Fibroblast of lung (primary cell): ENCODE data around the gene SIX5. TPM values are rescaled to one million over a fixed set of nuclear protein-coding genes. Genes with fewer than 3 reads are reported as not detected.

ENCODE experiments used
- DNase-seq, 2 donors: peaks; one replicate each; pipeline versions ENCODE4 v3.0.0 to v3.0.0-alpha.2; 2010; ENCODE audit warnings: low read depth in 2 of 2
- H2AFZ ChIP-seq: 2 replicates; pipeline ENCODE4 v1.5.1; 2012; ENCODE audit warnings: low read length, control low read depth, inconsistent platforms
- H3K27ac ChIP-seq: 2 replicates; pipeline ENCODE4 v1.5.1; 2011; ENCODE audit warnings: low read length, control low read depth; ENCODE audit not compliant: insufficient read depth
- H3K27me3 ChIP-seq: 2 replicates; pipeline ENCODE4 v1.5.1; 2011; ENCODE audit warnings: mild to moderate bottlenecking, low read length; ENCODE audit not compliant: control insufficient read depth, insufficient read depth
- H3K36me3 ChIP-seq: 2 replicates; pipeline ENCODE4 v1.5.1; 2011; ENCODE audit warnings: low read length; ENCODE audit not compliant: control insufficient read depth, insufficient read depth
- H3K4me1 ChIP-seq: 2 replicates; pipeline ENCODE4 v1.5.1; 2011; ENCODE audit warnings: low read length; ENCODE audit not compliant: control insufficient read depth, insufficient read depth; ENCODE audit errors: extremely low read depth
- H3K4me2 ChIP-seq: 2 replicates; pipeline ENCODE4 v1.5.1; 2011; ENCODE audit warnings: low read length, control low read depth; ENCODE audit not compliant: insufficient read depth; ENCODE audit errors: extremely low read depth
- H3K4me3 ChIP-seq, 4 experiments: fragments of 200-600 bp in 1 of 4; sonication (generic) in 1 of 4; replicated peaks in 1 of 4; 2 replicates each; pipeline ENCODE4 v1.5.1; 2011 to 2016; ENCODE audit warnings: low read length in 4 of 4, low read depth in 3 of 4, mild to moderate bottlenecking in 3 of 4, control low read depth in 2 of 4, inconsistent platforms in 1 of 4, mixed read lengths in 1 of 4; ENCODE audit not compliant: insufficient read depth in 1 of 4; ENCODE audit errors: control extremely low read depth in 1 of 4
- H3K79me2 ChIP-seq: 2 replicates; pipeline ENCODE4 v1.5.1; 2012; ENCODE audit warnings: mild to moderate bottlenecking, low read length, inconsistent platforms; ENCODE audit not compliant: control insufficient read depth, insufficient read depth
- H3K9ac ChIP-seq: 2 replicates; pipeline ENCODE4 v1.5.1; 2011; ENCODE audit warnings: mild to moderate bottlenecking, low read length, control low read depth; ENCODE audit not compliant: insufficient read depth
- H3K9me3 ChIP-seq: 2 replicates; pipeline ENCODE4 v1.5.1; 2012; ENCODE audit warnings: low read depth, low read length; ENCODE audit not compliant: control insufficient read depth, insufficient read depth
- H4K20me1 ChIP-seq: 2 replicates; pipeline ENCODE4 v1.5.1; 2011; ENCODE audit warnings: low read length; ENCODE audit not compliant: control insufficient read depth, insufficient read depth; ENCODE audit errors: extremely low read depth
- EZH2 ChIP-seq: IDR thresholded peaks from 2 replicates; pipeline ENCODE4 v1.5.1; 2012; ENCODE audit warnings: low read length, control low read depth, mild to moderate bottlenecking; ENCODE audit errors: missing control alignments
- polyA plus RNA-seq, 2 donors: library from polyadenylated mRNA; depleted of rRNA in 1 of 2; stranded (reverse) in 1 of 2; unstranded in 1 of 2; fragments of >200 nt; gene quantifications; 2 replicates each; pipeline ENCODE4 v1.2.1, GENCODE V29; 2011 to 2012; ENCODE audit warnings: missing spikeins in 1 of 2
- total RNA-seq: library from RNA; depleted of rRNA; stranded (reverse); fragments of >200 nt; gene quantifications from 2 replicates; pipeline ENCODE4 v1.2.1, GENCODE V29; 2014
- TF ChIP-seq, protein P1 (sequence below), 2 donors: IDR thresholded peaks in 1 of 2; conservative IDR thresholded peaks in 1 of 2; 1 replicate in 1 of 2; 2 replicates in 1 of 2; pipeline ENCODE4 v1.5.1; 2011 to 2012; ENCODE audit warnings: low read length in 2 of 2, control low read depth in 1 of 2, inconsistent platforms in 1 of 2, low read depth in 1 of 2, mild to moderate bottlenecking in 1 of 2

Gene SIX5
- total and polyA plus RNA-seq, 2 donors (not counting 1 experiment from before 2014, with no cell fraction given), result 3.4 to 10.7 TPM

DNA sequence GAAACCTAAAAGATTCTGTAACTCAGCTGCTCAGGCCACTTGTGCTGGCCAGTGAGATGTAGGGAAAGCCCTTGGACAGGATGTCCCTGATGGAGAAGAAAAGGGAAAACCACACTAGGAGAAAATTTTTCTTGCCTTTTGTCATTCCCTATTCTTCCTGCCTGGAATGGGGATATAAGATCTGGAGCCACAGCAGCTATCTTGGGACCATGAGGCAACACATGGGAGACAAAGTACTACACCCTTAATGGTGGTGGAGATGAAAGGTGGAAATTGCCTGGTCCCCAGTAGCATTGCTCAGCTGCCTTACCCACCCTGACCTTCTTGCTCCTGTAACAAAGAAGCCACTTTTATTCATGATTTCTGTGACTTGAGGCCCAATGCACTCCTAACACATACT, 36.7 kb upstream of the SIX5 start:
- Histone ChIP-seq H2AFZ (no peak overlapping the region), H3K4me1 (peaks cover 12% of the 10 kb centered on the region), H3K9me3 (no peaks in the 10 kb centered on the region), H3K36me3 (no peaks in the 10 kb centered on the region), H3K4me2 (no peak overlapping the region), H4K20me1 (no peaks in the 10 kb centered on the region), H3K4me3 (no peak overlapping the region), H3K27me3 (no peaks in the 10 kb centered on the region), H3K9ac (no peak overlapping the region), H3K27ac (no peak overlapping the region), H3K79me2 (no peaks in the 10 kb centered on the region)
- DNase-seq, result no peak
- no peak for TF ChIP-seq EZH2
- TF ChIP-seq, protein P1, sequence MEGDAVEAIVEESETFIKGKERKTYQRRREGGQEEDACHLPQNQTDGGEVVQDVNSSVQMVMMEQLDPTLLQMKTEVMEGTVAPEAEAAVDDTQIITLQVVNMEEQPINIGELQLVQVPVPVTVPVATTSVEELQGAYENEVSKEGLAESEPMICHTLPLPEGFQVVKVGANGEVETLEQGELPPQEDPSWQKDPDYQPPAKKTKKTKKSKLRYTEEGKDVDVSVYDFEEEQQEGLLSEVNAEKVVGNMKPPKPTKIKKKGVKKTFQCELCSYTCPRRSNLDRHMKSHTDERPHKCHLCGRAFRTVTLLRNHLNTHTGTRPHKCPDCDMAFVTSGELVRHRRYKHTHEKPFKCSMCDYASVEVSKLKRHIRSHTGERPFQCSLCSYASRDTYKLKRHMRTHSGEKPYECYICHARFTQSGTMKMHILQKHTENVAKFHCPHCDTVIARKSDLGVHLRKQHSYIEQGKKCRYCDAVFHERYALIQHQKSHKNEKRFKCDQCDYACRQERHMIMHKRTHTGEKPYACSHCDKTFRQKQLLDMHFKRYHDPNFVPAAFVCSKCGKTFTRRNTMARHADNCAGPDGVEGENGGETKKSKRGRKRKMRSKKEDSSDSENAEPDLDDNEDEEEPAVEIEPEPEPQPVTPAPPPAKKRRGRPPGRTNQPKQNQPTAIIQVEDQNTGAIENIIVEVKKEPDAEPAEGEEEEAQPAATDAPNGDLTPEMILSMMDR (conservative IDR thresholded peaks at IDR 0.05 in 1 of 2, IDR thresholded peaks at IDR 0.05 in 1 of 2; ENCODE audit: low read depth in 1 of 2, low read length in 2 of 2), result no peak

DNA sequence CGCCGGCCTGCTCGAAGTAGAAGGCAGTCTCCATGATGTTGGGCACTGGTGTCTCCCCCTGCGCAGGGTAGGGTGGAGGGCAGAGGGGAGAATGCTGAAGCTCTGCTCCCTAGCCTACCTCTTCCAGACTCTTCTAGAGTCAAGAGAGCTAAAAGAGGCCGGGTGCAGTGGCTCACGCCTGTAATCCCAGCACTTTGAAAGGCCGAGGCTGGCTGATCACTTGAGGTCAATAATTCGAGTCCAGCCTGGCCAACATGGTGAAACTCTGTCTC, 35.8 kb upstream of the SIX5 start:
- no peak overlapping the region for H2AFZ ChIP-seq
- no peaks in the 10 kb centered on the region for H3K36me3 ChIP-seq
- no peaks in the 10 kb centered on the region for H3K27me3 ChIP-seq
- no peak overlapping the region for H3K4me3 ChIP-seq
- H3K79me2 ChIP-seq, result no peaks in the 10 kb centered on the region
- no peak overlapping the region for H3K4me2 ChIP-seq
- H4K20me1 ChIP-seq, result no peaks in the 10 kb centered on the region
- H3K4me1 ChIP-seq, result peaks cover 11% of the 10 kb centered on the region
- H3K9me3 ChIP-seq, result no peaks in the 10 kb centered on the region
- no peak overlapping the region for H3K27ac ChIP-seq
- no peak for DNase-seq
- H3K9ac ChIP-seq, result no peak overlapping the region
- TF ChIP-seq EZH2, result no peak
- TF ChIP-seq, protein P1 (conservative IDR thresholded peaks at IDR 0.05 in 1 of 2, IDR thresholded peaks at IDR 0.05 in 1 of 2; ENCODE audit: low read depth in 1 of 2, low read length in 2 of 2), result no peak

DNA sequence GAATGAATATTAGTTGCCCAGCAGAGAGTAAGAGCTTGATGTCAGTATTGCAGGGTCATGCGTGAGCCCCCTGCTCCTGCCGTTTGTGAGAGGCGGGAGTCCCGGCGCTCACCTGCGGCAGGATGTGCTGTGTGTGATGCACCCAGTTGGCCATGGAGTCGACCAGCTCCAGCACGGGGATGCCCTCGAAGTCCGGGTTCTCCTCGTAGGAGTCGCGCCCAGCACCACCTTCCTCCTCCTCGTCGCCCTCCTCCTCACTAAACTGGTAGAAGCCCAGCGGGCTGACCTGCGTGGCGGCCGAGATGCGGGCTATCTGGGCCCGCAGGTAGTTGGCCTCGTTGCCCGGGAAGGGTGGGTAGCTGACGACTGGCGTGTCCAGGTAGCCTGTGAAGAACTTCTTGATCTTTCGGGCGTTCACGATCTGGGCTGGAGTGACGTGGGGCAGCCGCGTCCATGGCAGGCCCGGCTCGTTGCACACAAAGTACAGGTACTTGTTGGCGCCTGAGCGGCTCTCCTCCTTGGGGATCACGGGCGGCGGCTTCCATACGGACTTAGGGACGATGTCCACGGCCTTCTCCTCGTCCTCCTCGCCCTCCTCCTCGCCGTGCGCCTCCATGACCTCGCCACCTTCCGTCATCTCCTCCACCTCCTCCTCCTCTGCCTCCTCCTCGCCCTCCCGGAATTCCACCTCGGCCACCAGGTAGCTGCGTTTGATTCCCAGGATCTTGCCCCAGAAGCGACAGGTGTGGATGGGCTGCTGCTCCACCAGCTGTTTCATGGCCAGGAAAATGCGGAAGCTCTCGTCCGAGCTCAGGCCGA, 35.3 kb upstream of the SIX5 start:
- peaks cover 9% of the 10 kb centered on the region for H3K4me1 ChIP-seq
- no peaks in the 10 kb centered on the region for H3K27me3 ChIP-seq
- H3K9ac ChIP-seq, result no peak overlapping the region
- no peak overlapping the region for H2AFZ ChIP-seq
- no peak for DNase-seq
- H3K4me3 ChIP-seq, result no peak overlapping the region
- no peak overlapping the region for H3K4me2 ChIP-seq
- H3K27ac ChIP-seq, result no peak overlapping the region
- H3K9me3 ChIP-seq, result no peaks in the 10 kb centered on the region
- no peaks in the 10 kb centered on the region for H3K79me2 ChIP-seq
- TF ChIP-seq, protein P1 (conservative IDR thresholded peaks at IDR 0.05 in 1 of 2, IDR thresholded peaks at IDR 0.05 in 1 of 2; ENCODE audit: low read depth in 1 of 2, low read length in 2 of 2), result no peak
- TF ChIP-seq EZH2, result no peak
- H3K36me3 ChIP-seq, result no peaks in the 10 kb centered on the region
- no peaks in the 10 kb centered on the region for H4K20me1 ChIP-seq
